Common myeloid progenitor, CD34-positive (primary cell): ENCODE data around the gene OR1M1.
A peak's percentile ranks its signal among the peaks of the same experiment; 100 is the strongest.
"Not testable (repeated sequence)": the region's sequence is repeated elsewhere in the genome, so short reads cannot be mapped to it uniquely, and the experiment has no call there.

Source experiments
- CTCF ChIA-PET: fragments of 350-600 bp; sonication (Branson Sonifier 250); formaldehyde crosslinking; loops from one replicate; lab custom pipeline; 2021; ENCODE audit warnings: antibody characterized with exemption; lab: Charles Lee
- POLR2A ChIA-PET: fragments of 350-600 bp; sonication (Branson Sonifier 250); formaldehyde crosslinking; loops from one replicate; lab custom pipeline; 2021; ENCODE audit warnings: antibody characterized with exemption; lab: Charles Lee
- DNase-seq, 3 donors: peaks; one replicate each; pipeline versions ENCODE4 v3.0.0 to v3.0.0-alpha.2; 2013
- H3K27ac ChIP-seq, 2 experiments: 1 replicate in 1 of 2; 2 replicates in 1 of 2; pipeline ENCODE4 v1.7.0; 2013; ENCODE audit warnings: inconsistent platforms in 2 of 2, low read length in 2 of 2, mild to moderate bottlenecking in 2 of 2, low read depth in 1 of 2, moderate library complexity in 1 of 2; ENCODE audit not compliant: severe bottlenecking in 2 of 2, insufficient read depth in 1 of 2, poor library complexity in 1 of 2
- H3K27me3 ChIP-seq, 5 experiments: replicated peaks in 2 of 5; 1 replicate in 3 of 5; 2 replicates in 2 of 5; pipeline versions ENCODE4 v1.6.1 to v1.7.0; 2013; ENCODE audit warnings: low read length in 4 of 5, mild to moderate bottlenecking in 2 of 5, moderate library complexity in 2 of 5, inconsistent platforms in 1 of 5; ENCODE audit not compliant: insufficient read depth in 5 of 5, control insufficient read depth in 4 of 5
- H3K36me3 ChIP-seq, 4 experiments: 1 replicate in 2 of 4; 2 replicates in 2 of 4; pipeline versions ENCODE4 v1.6.1 to v1.7.0; 2013; ENCODE audit warnings: low read length in 3 of 4, control low read depth in 1 of 4, mild to moderate bottlenecking in 1 of 4; ENCODE audit not compliant: control insufficient read depth in 4 of 4, insufficient read depth in 4 of 4
- H3K4me1 ChIP-seq, 4 experiments: 1 replicate in 3 of 4; 2 replicates in 1 of 4; pipeline versions ENCODE4 v1.6.1 to v1.7.1; 2013; ENCODE audit warnings: low read length in 3 of 4, mild to moderate bottlenecking in 3 of 4, control low read depth in 1 of 4, inconsistent platforms in 1 of 4, moderate library complexity in 1 of 4; ENCODE audit not compliant: control insufficient read depth in 4 of 4, insufficient read depth in 4 of 4; ENCODE audit errors: control extremely low read depth in 1 of 4
- H3K4me3 ChIP-seq, 7 experiments: 1 replicate in 4 of 7; 2 replicates in 3 of 7; pipeline versions ENCODE4 v1.5.1 to v1.7.0; 2013; ENCODE audit warnings: mild to moderate bottlenecking in 7 of 7, low read length in 6 of 7, moderate library complexity in 6 of 7, inconsistent platforms in 2 of 7, low read depth in 2 of 7, control low read depth in 1 of 7; ENCODE audit not compliant: insufficient read depth in 4 of 7, control insufficient read depth in 1 of 7; ENCODE audit errors: extremely low read depth in 1 of 7
- H3K9me3 ChIP-seq, 5 experiments: 1 replicate in 4 of 5; 2 replicates in 1 of 5; pipeline versions ENCODE4 v1.6.1 to v1.7.1; 2013; ENCODE audit warnings: low read length in 4 of 5, mild to moderate bottlenecking in 2 of 5, inconsistent platforms in 1 of 5, low read depth in 1 of 5, moderate library complexity in 1 of 5; ENCODE audit not compliant: control insufficient read depth in 4 of 5, insufficient read depth in 2 of 5; ENCODE audit errors: control extremely low read depth in 1 of 5
- WGBS: methylation state at CpG from one replicate; pipeline ENCODE4 v1.1.5; 2013; ENCODE audit not compliant: insufficient coverage; 5-methylcytosine and 5-hydroxymethylcytosine counted together

Gene OR1M1

DNA sequence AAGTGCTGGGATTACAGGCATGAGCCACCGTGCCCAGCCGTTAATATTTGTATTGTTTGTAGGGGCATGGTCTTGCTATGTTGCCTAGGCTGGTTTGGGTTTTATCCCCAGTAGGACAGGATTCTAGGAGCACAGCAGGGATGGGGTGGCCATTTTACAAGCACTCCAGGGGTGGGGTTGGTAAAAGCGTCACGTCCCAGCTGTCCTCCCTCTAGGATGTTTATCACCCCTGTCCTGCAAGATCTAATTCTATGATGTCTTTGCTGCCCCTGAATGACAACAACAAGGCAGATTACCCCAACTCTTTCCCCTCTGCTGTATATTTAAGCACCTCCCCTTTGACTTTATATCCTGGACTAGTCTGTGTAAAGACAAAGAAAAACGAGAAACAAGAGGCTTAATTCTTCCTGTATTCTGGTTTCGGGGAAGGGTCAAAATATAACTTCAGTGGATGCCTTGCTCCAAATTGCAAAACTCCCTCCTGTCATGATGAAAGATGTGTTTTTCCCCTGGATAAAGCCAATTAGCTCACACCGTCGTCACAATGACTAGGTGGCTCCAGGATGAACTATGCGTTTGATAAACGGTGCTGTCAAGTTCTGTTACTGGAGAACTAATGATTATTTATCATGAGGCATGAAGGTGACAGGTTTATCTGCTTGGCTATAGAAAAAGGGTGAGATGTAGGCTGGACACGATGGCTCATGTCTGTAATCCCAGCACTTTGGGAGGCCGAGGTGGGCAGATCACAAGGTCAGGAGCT lies 27.8 kb upstream of the OR1M1 start:
- ChIA-PET POLR2A (no interaction called here), CTCF (no interaction called here)
- no peaks in the 10 kb centered on the region for H3K36me3 ChIP-seq
- peaks cover 0 to 4% (median 0%) of the 10 kb centered on the region in 4 experiments for H3K4me1 ChIP-seq
- no peak for DNase-seq
- no peak overlapping the region for H3K4me3 ChIP-seq
- H3K9me3 ChIP-seq = no peaks in the 10 kb centered on the region
- no peak overlapping the region for H3K27ac ChIP-seq
- no peaks in the 10 kb centered on the region for H3K27me3 ChIP-seq
- WGBS = 87% methylated on average over 8 of the region's 12 CpGs

DNA sequence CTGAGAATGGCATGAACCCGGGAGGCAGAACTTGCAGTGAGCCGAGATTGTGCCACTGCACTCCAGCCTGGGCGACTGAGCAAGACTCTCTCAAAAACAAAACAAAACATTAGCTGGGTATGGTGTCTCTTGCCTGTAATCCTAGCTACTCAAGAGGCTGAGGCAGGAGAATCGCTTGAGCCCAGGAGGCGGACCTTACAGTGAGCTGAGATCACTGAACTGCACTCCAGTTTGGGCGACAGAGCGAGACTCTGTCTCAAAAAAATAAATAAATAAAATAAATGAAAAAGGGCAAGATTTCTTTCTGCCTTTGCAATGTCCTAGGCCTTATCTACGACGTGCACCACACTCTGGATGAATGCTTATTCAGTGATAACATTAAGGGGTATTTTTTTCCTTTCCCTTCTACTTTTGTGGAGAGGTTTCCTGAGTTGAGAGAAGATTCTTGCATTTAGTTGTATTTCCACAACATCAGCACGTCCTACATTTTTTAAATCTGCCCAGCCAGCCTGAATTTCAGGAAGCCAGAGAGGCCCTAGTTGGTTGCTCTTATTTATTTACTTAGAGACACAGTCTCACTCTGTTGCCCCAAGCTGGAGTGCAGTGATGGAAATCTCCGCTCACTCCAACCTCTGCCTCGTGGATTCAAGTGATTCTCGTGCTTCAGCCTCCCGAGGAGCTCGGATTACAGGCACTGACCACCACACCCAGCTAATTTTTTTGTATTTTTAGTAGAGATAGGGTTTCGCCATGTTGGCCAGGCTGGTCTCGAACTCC lies 26.1 kb upstream of the OR1M1 start:
- ChIA-PET CTCF (no interaction called here), POLR2A (no interaction called here)
- WGBS = 86% methylated on average over 6 of the region's 17 CpGs
- H3K36me3 ChIP-seq = no peaks in the 10 kb centered on the region
- no peaks in the 10 kb centered on the region for H3K9me3 ChIP-seq
- H3K27ac ChIP-seq = no peak overlapping the region
- DNase-seq = peak; percentile 21 to 47 (median 22)
- no peaks in the 10 kb centered on the region for H3K27me3 ChIP-seq
- no peaks in the 10 kb centered on the region for H3K4me1 ChIP-seq
- H3K4me3 ChIP-seq = no peak overlapping the region

DNA sequence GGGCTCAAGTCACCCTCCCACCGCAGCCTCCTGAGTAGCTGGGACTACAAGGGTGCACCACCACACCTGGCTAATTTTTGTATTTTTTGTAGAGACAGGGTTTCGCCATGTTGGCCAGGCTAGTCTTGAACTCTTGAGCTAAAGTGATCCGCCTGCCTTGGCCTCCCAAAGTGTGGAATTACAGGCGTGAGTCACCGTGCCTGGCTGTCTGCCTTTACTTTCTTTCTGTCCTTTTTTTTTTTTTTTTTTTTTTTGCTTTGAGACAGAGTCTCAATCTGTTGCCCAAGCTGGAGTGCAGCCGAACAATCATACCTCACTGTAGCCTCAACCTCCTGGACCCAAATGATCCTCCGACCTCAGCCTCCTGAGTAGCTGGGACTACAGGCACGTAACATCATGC lies 25.0 kb upstream of the OR1M1 start:
- no peak for DNase-seq
- Histone ChIP-seq H3K27ac (no peak overlapping the region), H3K36me3 (no peaks in the 10 kb centered on the region), H3K27me3 (no peaks in the 10 kb centered on the region), H3K4me1 (no peaks in the 10 kb centered on the region), H3K9me3 (no peaks in the 10 kb centered on the region), H3K4me3 (no peak overlapping the region)
- WGBS = 96% methylated on average over 3 of the region's 8 CpGs
- ChIA-PET CTCF (no interaction called here), POLR2A (no interaction called here)

GRCh38 chr19:9065457-9066014 lies 21.3 kb upstream of the OR1M1 start:
- Histone ChIP-seq H3K4me3 (no peak overlapping the region), H3K27me3 (no peaks in the 10 kb centered on the region), H3K36me3 (no peaks in the 10 kb centered on the region), H3K9me3 (no peaks in the 10 kb centered on the region), H3K4me1 (no peaks in the 10 kb centered on the region), H3K27ac (no peak overlapping the region)
- 90% methylated on average over 10 of the region's 12 CpGs for WGBS
- ChIA-PET CTCF (no interaction called here), POLR2A (interaction anchor here (0.7 kb wide), 1 partner anchor 333 kb away, joined by 3 read pairs; no protein-coding TSS in a partner anchor)
- DNase-seq = no peak

GRCh38 chr19:9070066-9070465 lies 16.8 kb upstream of the OR1M1 start:
- ChIA-PET POLR2A (no interaction called here), CTCF (no interaction called here)
- Histone ChIP-seq H3K36me3 (no peaks in the 10 kb centered on the region), H3K27ac (no peak overlapping the region), H3K27me3 (no peaks in the 10 kb centered on the region), H3K9me3 (no peaks in the 10 kb centered on the region), H3K4me3 (no peak overlapping the region), H3K4me1 (no peaks in the 10 kb centered on the region)
- DNase-seq = no peak
- WGBS = 80% methylated on average over 2 of the region's 5 CpGs

DNA sequence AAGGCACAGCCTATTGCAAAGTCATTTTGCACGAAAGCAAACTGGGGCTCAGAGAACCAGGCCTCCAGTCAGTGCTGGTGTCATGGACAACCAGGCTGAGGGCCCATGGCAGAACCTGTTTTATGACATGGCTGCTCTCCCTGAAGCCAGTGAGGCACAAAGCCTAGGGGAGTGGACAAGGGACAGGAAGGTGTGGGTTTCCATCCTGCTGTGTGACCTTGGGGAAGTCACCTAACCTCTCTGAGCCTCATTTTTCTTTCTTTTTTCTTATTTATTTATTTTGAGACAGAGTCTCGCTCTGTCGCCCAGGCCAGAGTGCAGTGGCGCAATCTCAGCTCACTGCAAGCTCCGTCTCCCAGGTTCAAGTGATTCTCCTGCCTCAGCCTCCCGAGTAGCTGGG lies 15.1 kb upstream of the OR1M1 start:
- H3K27ac ChIP-seq, CTCF ChIA-PET, H3K4me1 ChIP-seq, H3K4me3 ChIP-seq, POLR2A ChIA-PET, H3K27me3 ChIP-seq, H3K9me3 ChIP-seq, H3K36me3 ChIP-seq, DNase-seq: not testable (repeated sequence)
- WGBS = 97% methylated on average over 6 of the region's 6 CpGs

- no peaks in the 10 kb centered on the region for H3K4me1 ChIP-seq
- H3K27ac ChIP-seq = no peak overlapping the region
- H3K9me3 ChIP-seq = no peaks in the 10 kb centered on the region
- ChIA-PET CTCF (no interaction called here), POLR2A (no interaction called here)
- H3K27me3 ChIP-seq = no peaks in the 10 kb centered on the region
- 82% methylated on average over 4 of the region's 6 CpGs for WGBS
- DNase-seq = no peak
- H3K4me3 ChIP-seq = no peak overlapping the region
- no peaks in the 10 kb centered on the region for H3K36me3 ChIP-seq
Measured at GRCh38 chr19:9073806-9074205, 13.1 kb upstream of the OR1M1 start.
